Endothelial cell of umbilical vein (primary cell): ENCODE results near the gene NKX3-2. TPM values are rescaled to one million over a fixed set of nuclear protein-coding genes. Genes with fewer than 3 reads are reported as not detected.

Experiments used
- BruUV-seq: library from RNA; stranded (reverse); fragments of 400-500 nt; replicated peaks from 2 replicates; lab custom pipeline; 2021; lab: Mats Ljungman, UMichigan
- CTCF ChIA-PET: fragments of 300-600, 350-600 bp; sonication (Branson Sonifier 250); formaldehyde crosslinking; loops from one replicate; lab custom pipeline; 2021; ENCODE audit warnings: antibody characterized with exemption, inconsistent platforms; lab: Charles Lee
- POLR2A ChIA-PET: fragments of 300-600, 350-600 bp; sonication (Branson Sonifier 250); formaldehyde crosslinking; loops from one replicate; lab custom pipeline; 2021; ENCODE audit warnings: antibody characterized with exemption, inconsistent platforms; lab: Charles Lee
- DNase-seq: peaks from one replicate; pipeline ENCODE4 v3.0.0-alpha.2; 2011; ENCODE audit warnings: low read depth, low spot score
- FAIRE-seq: peaks from 2 replicates; lab custom pipeline; 2011; peaks lifted over from hg19 to GRCh38; lab: Jason Lieb, UNC
- H2AFZ ChIP-seq: 2 replicates; pipeline ENCODE4 v1.6.0; 2012; ENCODE audit warnings: low read depth, low read length, control low read depth, inconsistent platforms
- H3K27ac ChIP-seq: 2 replicates; pipeline ENCODE4 v1.5.1; 2011; ENCODE audit warnings: low read depth, mild to moderate bottlenecking, control low read depth, low read length, moderate library complexity; ENCODE audit not compliant: insufficient read depth
- H3K27me3 ChIP-seq, 2 experiments: 2 replicates each; pipeline versions ENCODE4 v1.6.0 to v1.6.1; 2011; ENCODE audit warnings: low read length in 2 of 2, mixed read lengths in 1 of 2; ENCODE audit not compliant: control insufficient read depth in 2 of 2, insufficient read depth in 2 of 2
- H3K36me3 ChIP-seq, 2 experiments: 2 replicates in 1 of 2; 3 replicates in 1 of 2; pipeline ENCODE4 v1.5.1; 2011; ENCODE audit warnings: low read length in 2 of 2, mild to moderate bottlenecking in 1 of 2, moderate library complexity in 1 of 2; ENCODE audit not compliant: control insufficient read depth in 2 of 2, insufficient read depth in 2 of 2; ENCODE audit errors: extremely low read depth in 1 of 2
- H3K4me1 ChIP-seq: 3 replicates; pipeline ENCODE4 v1.5.1; 2011; ENCODE audit warnings: mild to moderate bottlenecking, low read length; ENCODE audit not compliant: control insufficient read depth, insufficient read depth; ENCODE audit errors: extremely low read depth
- H3K4me2 ChIP-seq: 2 replicates; pipeline ENCODE4 v1.6.1; 2011; ENCODE audit warnings: low read length, control low read depth, mixed read lengths; ENCODE audit not compliant: insufficient read depth
- H3K4me3 ChIP-seq, 3 experiments: fragments of 200-600 bp in 1 of 3; sonication (generic), shearing (Covaris generic) in 1 of 3; replicated peaks in 1 of 3; 2 replicates each; pipeline ENCODE4 v1.5.1; 2011 to 2016; ENCODE audit warnings: control low read depth in 3 of 3, low read length in 3 of 3, mild to moderate bottlenecking in 2 of 3, inconsistent platforms in 1 of 3, low read depth in 1 of 3, moderate library complexity in 1 of 3; ENCODE audit not compliant: insufficient read depth in 1 of 3
- H3K79me2 ChIP-seq: 2 replicates; pipeline ENCODE4 v1.6.0; 2012; ENCODE audit warnings: low read length, inconsistent platforms; ENCODE audit not compliant: control insufficient read depth, insufficient read depth
- H3K9ac ChIP-seq: replicated peaks from 2 replicates; pipeline ENCODE3; 2011; ENCODE audit warnings: low read length, control low read depth; ENCODE audit not compliant: insufficient read depth; ENCODE audit errors: extremely low read depth
- H3K9me1 ChIP-seq: replicated peaks from 3 replicates; pipeline ENCODE4 v1.6.0; 2011; ENCODE audit warnings: mild to moderate bottlenecking, low read length; ENCODE audit not compliant: control insufficient read depth, insufficient read depth; ENCODE audit errors: extremely low read depth
- H3K9me3 ChIP-seq: replicated peaks from 2 replicates; pipeline ENCODE4 v1.5.1; 2012; ENCODE audit warnings: low read length, inconsistent platforms; ENCODE audit not compliant: control insufficient read depth, insufficient read depth
- H4K20me1 ChIP-seq: replicated peaks from 2 replicates; pipeline ENCODE3; 2011; ENCODE audit warnings: mild to moderate bottlenecking, low read length; ENCODE audit not compliant: control insufficient read depth, insufficient read depth; ENCODE audit errors: extremely low read depth
- CTCF ChIP-seq, 2 donors: IDR thresholded peaks; 1 replicate in 1 of 2; 2 replicates in 1 of 2; pipeline ENCODE4 v1.5.1; 2011; ENCODE audit warnings: low read length in 2 of 2, mild to moderate bottlenecking in 2 of 2, moderate library complexity in 2 of 2, control low read depth in 1 of 2, inconsistent platforms in 1 of 2, low read depth in 1 of 2; ENCODE audit not compliant: insufficient read depth in 1 of 2; ENCODE audit errors: extremely low read depth in 1 of 2
- EZH2 ChIP-seq: IDR thresholded peaks from 2 replicates; pipeline ENCODE4 v1.6.1; 2012; ENCODE audit warnings: borderline replicate concordance, low read depth, mild to moderate bottlenecking, moderate library complexity, low read length, inconsistent platforms; ENCODE audit not compliant: severe bottlenecking
- FOS ChIP-seq: IDR thresholded peaks from 2 replicates; pipeline ENCODE4 v1.6.1; 2011; ENCODE audit warnings: mild to moderate bottlenecking, low read length, moderate library complexity, borderline replicate concordance; ENCODE audit not compliant: insufficient read depth
- JUN ChIP-seq: IDR thresholded peaks from 2 replicates; pipeline ENCODE4 v1.6.1; 2011; ENCODE audit warnings: borderline replicate concordance, low read depth; ENCODE audit not compliant: insufficient read length, insufficient read depth
- MYC ChIP-seq: IDR thresholded peaks from one replicate; pipeline ENCODE4 v1.6.1; 2011; ENCODE audit warnings: mild to moderate bottlenecking, low read depth, low read length
- POLR2A ChIP-seq: IDR thresholded peaks from 2 replicates; pipeline ENCODE4 v1.6.1; 2012; ENCODE audit warnings: low read depth, mild to moderate bottlenecking, control low read depth, low read length
- POLR2AphosphoS5 ChIP-seq: IDR thresholded peaks from 2 replicates; pipeline ENCODE4 v1.6.1; 2012; ENCODE audit warnings: low read depth, mild to moderate bottlenecking, control low read depth, low read length, moderate library complexity; ENCODE audit not compliant: insufficient read depth
- dilution Hi-C: fragments of 300-500 bp; cut with MboI; formaldehyde crosslinking; loops from one replicate; pipeline ENCODE4 v1.15.0; 2019; ENCODE audit warnings: low sequenced_read_pairs; ENCODE audit not compliant: extremely low pct_ligation_motif_present
- intact Hi-C: fragments of 100-400 bp; cut with micrococcal nuclease; formaldehyde crosslinking; loops from one replicate; pipeline ENCODE4 v1.10.0; 2022
- polyA plus RNA-seq, 4 experiments: library from polyadenylated mRNA; depleted of rRNA in 3 of 4; stranded (reverse) in 3 of 4; unstranded in 1 of 4; fragments of >200 nt; gene quantifications; 2 replicates each; pipeline versions ENCODE4 v1.2.1 to v1.2.3, GENCODE V29; 2011 to 2012; ENCODE audit warnings: missing spikeins in 1 of 4
- total RNA-seq: library from RNA; stranded (reverse); gene quantifications from 2 replicates; pipeline ENCODE4 v1.2.3, GENCODE V29; 2021

The NKX3-2 gene
- total and polyA plus RNA-seq, 2 donors (not counting 3 experiments of a cell fraction or from before 2014, with no cell fraction given) = not detected

GRCh38 chr4:13592220-13592619, 47.9 kb upstream of the NKX3-2 start:
- TF ChIP-seq FOS = no peak
- no peak for TF ChIP-seq EZH2
- no peak for TF ChIP-seq POLR2AphosphoS5
- intact Hi-C loops (no loop called here), dilution Hi-C loops (no loop called here)
- CTCF ChIA-PET = no interaction called here
- Histone ChIP-seq H3K27ac (no peak overlapping the region), H3K27me3 (no peaks in the 10 kb centered on the region), H3K79me2 (no peaks in the 10 kb centered on the region), H3K36me3 (peaks cover 7 to 10% of the 10 kb centered on the region in 2 experiments), H3K9me1 (no peaks in the 10 kb centered on the region), H4K20me1 (no peaks in the 10 kb centered on the region), H3K9me3 (no peaks in the 10 kb centered on the region), H3K4me3 (no peak overlapping the region), H2AFZ (no peak overlapping the region), H3K9ac (no peak overlapping the region), H3K4me1 (no peaks in the 10 kb centered on the region), H3K4me2 (no peak overlapping the region)
- FAIRE-seq (no peak), DNase-seq (no peak)
- POLR2A ChIA-PET = no interaction called here
- no TSS peak for BruUV-seq

GRCh38 chr4:13590766-13591165, 46.5 kb upstream of the NKX3-2 start:
- Histone ChIP-seq H3K4me1 (no peaks in the 10 kb centered on the region), H3K4me2 (no peak overlapping the region), H3K9me3 (no peaks in the 10 kb centered on the region), H3K79me2 (no peaks in the 10 kb centered on the region), H4K20me1 (no peaks in the 10 kb centered on the region), H2AFZ (no peak overlapping the region), H3K4me3 (no peak overlapping the region), H3K9ac (no peak overlapping the region), H3K27ac (no peak overlapping the region), H3K9me1 (no peaks in the 10 kb centered on the region), H3K27me3 (no peaks in the 10 kb centered on the region), H3K36me3 (peaks cover 8 to 10% of the 10 kb centered on the region in 2 experiments)
- CTCF ChIA-PET = interaction anchor here (0.8 kb wide), 1 partner anchor 10 kb away, joined by 3 read pairs; no protein-coding TSS in a partner anchor
- TF ChIP-seq CTCF (IDR thresholded peaks at IDR 0.05; ENCODE audit: extremely low read depth in 1 of 2, insufficient read depth in 1 of 2, low read depth in 1 of 2, low read length in 2 of 2) (no peak), MYC (no peak), POLR2A (no peak), JUN (no peak)
- intact Hi-C loops (no loop called here), dilution Hi-C loops (no loop called here)
- DNase-seq (no peak), FAIRE-seq (no peak)
- BruUV-seq = no TSS peak
- POLR2A ChIA-PET = no interaction called here
